HepG2 (cell line): ENCODE data around the gene FMNL1. TPM values are rescaled to one million over a fixed set of nuclear protein-coding genes. Genes with fewer than 3 reads are reported as not detected.

Source experiments
- ATAC-seq: fragments of 200-7000 bp; cut with Tn5 transposase; 3 replicates; pipeline ENCODE4 v1.9.1; 2020; ENCODE audit warnings: mild to moderate bottlenecking, moderate library complexity
- BruUV-seq: library from RNA; stranded (reverse); fragments of 400-500 nt; replicated peaks from 2 replicates; lab custom pipeline; 2021; lab: Mats Ljungman, UMichigan
- CTCF ChIA-PET: fragments of 300-600 bp; formaldehyde crosslinking; extraction: SDS; loops from one replicate; lab custom pipeline; 2021; ENCODE audit warnings: low total read pairs, inconsistent platforms, low intra/inter-chr PET ratio; lab: Yijun Ruan, JAX
- POLR2A ChIA-PET: fragments of 350-600 bp; sonication (Branson Sonifier 250); formaldehyde crosslinking; loops from one replicate; lab custom pipeline; 2020; ENCODE audit warnings: antibody characterized with exemption, inconsistent platforms; lab: Yijun Ruan, JAX
- DNase-seq: peaks from one replicate; pipeline ENCODE4 v3.0.0-alpha.2; 2015; ENCODE audit warnings: low spot score
- FAIRE-seq: peaks from 3 replicates; lab custom pipeline; 2011; peaks lifted over from hg19 to GRCh38; lab: Jason Lieb, UNC
- H2AFZ ChIP-seq: one replicate; pipeline ENCODE4 v1.6.1; 2011; ENCODE audit warnings: low read length, inconsistent platforms
- H3K27ac ChIP-seq: fragments of 300-600 bp; 3 replicates; pipeline ENCODE4 v1.8.0; 2011; ENCODE audit warnings: mixed run types, mild to moderate bottlenecking, mixed read lengths, low read length, inconsistent platforms; ENCODE audit not compliant: insufficient read depth; ENCODE audit errors: extremely low read length
- H3K27me3 ChIP-seq, 2 experiments: fragments of 200-600 bp in 1 of 2; 2 replicates in 1 of 2; 3 replicates in 1 of 2; pipeline versions ENCODE4 v1.6.0 to v1.8.0; 2011; ENCODE audit warnings: low read length in 2 of 2, mild to moderate bottlenecking in 2 of 2, moderate library complexity in 2 of 2, inconsistent platforms in 1 of 2; ENCODE audit not compliant: insufficient read depth in 2 of 2, control insufficient read depth in 1 of 2
- H3K36me3 ChIP-seq, 2 experiments: fragments of 200-600 bp in 1 of 2; replicated peaks in 1 of 2; 2 replicates in 1 of 2; 3 replicates in 1 of 2; pipeline versions ENCODE4 v1.5.1 to v1.8.0; 2011; ENCODE audit warnings: low read length in 2 of 2, inconsistent platforms in 1 of 2; ENCODE audit not compliant: insufficient read depth in 2 of 2, control insufficient read depth in 1 of 2
- H3K4me1 ChIP-seq: 2 replicates; pipeline ENCODE4 v1.5.1; 2012; ENCODE audit warnings: low read length, inconsistent platforms; ENCODE audit not compliant: insufficient read depth
- H3K4me2 ChIP-seq: 2 replicates; pipeline ENCODE4 v1.6.0; 2011; ENCODE audit warnings: low read depth, low read length, inconsistent platforms
- H3K4me3 ChIP-seq, 3 experiments: fragments of 200-600 bp in 1 of 3; sonication (generic), shearing (Covaris generic) in 1 of 3; replicated peaks in 1 of 3; 2 replicates each; pipeline ENCODE4 v1.5.1; 2011 to 2016; ENCODE audit warnings: low read length in 3 of 3, inconsistent platforms in 2 of 3, low read depth in 2 of 3, mild to moderate bottlenecking in 2 of 3, control low read depth in 1 of 3, mixed read lengths in 1 of 3; ENCODE audit not compliant: insufficient read depth in 1 of 3
- H3K79me2 ChIP-seq: one replicate; pipeline ENCODE4 v1.6.1; 2011; ENCODE audit warnings: low read length, inconsistent platforms; ENCODE audit not compliant: insufficient read depth
- H3K9ac ChIP-seq: 2 replicates; pipeline ENCODE4 v1.6.0; 2011; ENCODE audit warnings: mild to moderate bottlenecking, low read depth, low read length, inconsistent platforms; ENCODE audit not compliant: insufficient read depth
- H3K9me3 ChIP-seq: 2 replicates; pipeline ENCODE4 v1.5.1; 2012; ENCODE audit warnings: mild to moderate bottlenecking, low read length
- H4K20me1 ChIP-seq: 2 replicates; pipeline ENCODE4 v1.6.0; 2011; ENCODE audit warnings: inconsistent platforms, mild to moderate bottlenecking, low read length, moderate library complexity; ENCODE audit not compliant: insufficient read depth
- AGO1 ChIP-seq: fragments of 200-400 bp; formaldehyde crosslinking; IDR thresholded peaks from 2 replicates; pipeline ENCODE4 v1.6.1; 2017; ENCODE audit warnings: mild to moderate bottlenecking, low read depth, low read length, moderate library complexity; ENCODE audit not compliant: poor library complexity, severe bottlenecking
- ELF1 ChIP-seq: sonication (generic); formaldehyde crosslinking; IDR thresholded peaks from 2 replicates; pipeline ENCODE4 v1.4.0; 2020; ENCODE audit warnings: missing genetic modification reagents
- HOMEZ ChIP-seq: IDR thresholded peaks from 2 replicates; pipeline ENCODE4 v1.6.1; 2016; ENCODE audit warnings: low read depth
- ZNF687 ChIP-seq: sonication (generic); formaldehyde crosslinking; IDR thresholded peaks from 2 replicates; pipeline ENCODE4 v1.5.1; 2020; ENCODE audit warnings: mild to moderate bottlenecking, missing genetic modification reagents, moderate library complexity
- WGBS: methylation state at CpG from one replicate; pipeline ENCODE4 v1.1.6; 2017; ENCODE audit warnings: low lambda C conversion rate; 5-methylcytosine and 5-hydroxymethylcytosine counted together
- in situ Hi-C: cut with HindIII; loops from 2 replicates; pipeline ENCODE4 v1.10.0; 2017; ENCODE audit warnings: low pct_unique_long_range_greater_than_20kb; ENCODE audit not compliant: extremely low pct_ligation_motif_present
- intact Hi-C: fragments of 100-400 bp; cut with micrococcal nuclease; formaldehyde crosslinking; loops from one replicate; pipeline ENCODE4 v1.10.0; 2022; ENCODE audit not compliant: unreplicated experiment
- polyA plus RNA-seq, 8 experiments: library from polyadenylated mRNA; depleted of rRNA in 3 of 8; stranded (reverse) in 7 of 8; unstranded in 1 of 8; fragments of >200 nt; fragmentation: Illumina TruSeq in 4 of 8; extraction: Trizol in 4 of 8; gene quantifications; 2 replicates each; pipeline versions ENCODE4 v1.2.1 to v1.2.3, GENCODE V29; 2011 to 2016; ENCODE audit warnings: low read depth in 4 of 8, missing spikeins in 1 of 8, mixed read lengths in 1 of 8; ENCODE audit not compliant: insufficient read depth in 1 of 8
- total RNA-seq, 5 experiments: library from RNA; depleted of rRNA; stranded (reverse); fragments of >200 nt; fragmentation: Illumina TruSeq; extraction: Trizol; gene quantifications; 2 replicates each; pipeline ENCODE4 v1.2.3, GENCODE V29; 2016; ENCODE audit warnings: low read depth in 1 of 5
- TF ChIP-seq, protein P1 (sequence below), 2 experiments: fragments of 450-650 bp in 1 of 2; sonication (generic) in 1 of 2; formaldehyde crosslinking; IDR thresholded peaks; 2 replicates each; pipeline versions ENCODE4 v1.5.0 to v1.8.0; 2020 to 2022; ENCODE audit warnings: mild to moderate bottlenecking in 1 of 2, missing genetic modification reagents in 1 of 2

The FMNL1 gene
- total and polyA plus RNA-seq, 2 of the 13 experiments (the other 11 are each of a cell fraction or from before 2014, with no cell fraction given): 0.53 to 0.70 TPM

GRCh38 chr17:45253879-45254278 is 32.2 kb downstream of the FMNL1 start (continued):
- TF ChIP-seq AGO1 (no peak), HOMEZ (CRISPR knock-in tag) (no peak)
- TF ChIP-seq, protein P1, sequence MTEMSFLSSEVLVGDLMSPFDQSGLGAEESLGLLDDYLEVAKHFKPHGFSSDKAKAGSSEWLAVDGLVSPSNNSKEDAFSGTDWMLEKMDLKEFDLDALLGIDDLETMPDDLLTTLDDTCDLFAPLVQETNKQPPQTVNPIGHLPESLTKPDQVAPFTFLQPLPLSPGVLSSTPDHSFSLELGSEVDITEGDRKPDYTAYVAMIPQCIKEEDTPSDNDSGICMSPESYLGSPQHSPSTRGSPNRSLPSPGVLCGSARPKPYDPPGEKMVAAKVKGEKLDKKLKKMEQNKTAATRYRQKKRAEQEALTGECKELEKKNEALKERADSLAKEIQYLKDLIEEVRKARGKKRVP (CRISPR knock-in tag; IDR thresholded peaks at IDR 0.05): no peak

DNA sequence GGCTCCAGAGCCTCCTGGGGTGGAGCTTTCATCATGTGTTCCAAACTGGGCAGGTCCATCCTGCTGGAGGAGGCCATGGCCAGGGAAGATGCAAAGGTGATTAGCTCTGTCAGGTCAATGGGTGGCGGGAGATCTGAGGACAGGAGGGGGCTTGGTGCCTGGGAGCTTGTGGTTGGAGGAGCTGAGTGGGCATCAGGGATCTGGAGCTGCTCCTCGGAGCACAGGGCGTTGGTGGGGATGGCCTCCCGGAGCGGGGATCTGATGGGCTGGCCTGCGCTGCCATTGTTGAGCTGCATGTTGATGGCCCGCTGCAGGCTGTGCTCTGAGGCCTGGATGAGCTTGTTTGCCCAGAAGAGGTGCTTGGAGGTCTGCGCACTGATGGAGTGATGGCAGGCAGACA is 33.7 kb downstream of the FMNL1 start:
- ChIA-PET POLR2A (interaction anchor here (0.6 kb wide), 1 partner anchor 132 kb away, joined by 3 read pairs; no protein-coding TSS in a partner anchor), CTCF (no interaction called here)
- Histone ChIP-seq H3K4me2 (no peak overlapping the region), H2AFZ (no peak overlapping the region), H3K4me1 (no peaks in the 10 kb centered on the region), H3K9me3 (no peaks in the 10 kb centered on the region), H3K36me3 (no peaks in the 10 kb centered on the region), H3K79me2 (no peaks in the 10 kb centered on the region), H3K27ac (no peak overlapping the region), H3K9ac (no peak overlapping the region)
- ATAC-seq (no peak; the same call in 2 of the 3 replicates), DNase-seq (no peak)
- in situ Hi-C loops (no loop called here), intact Hi-C loops (no loop called here)
- TF ChIP-seq ZNF687 (CRISPR knock-in tag) (peak; percentile 8; the same call in 1 of the 2 replicates), ELF1 (CRISPR knock-in tag) (no peak)
- TF ChIP-seq, all 625 proteins: peak for 1
- WGBS: 76% methylated on average over 7 of the region's 8 CpGs
- BruUV-seq: no TSS peak
- Histone ChIP-seq H3K27me3 (peaks cover 0 to 28% of the 10 kb centered on the region in 2 experiments; a peak in 2 of 5 replicates), H3K4me3 (no peak overlapping the region), H4K20me1 (no peaks in the 10 kb centered on the region)
- FAIRE-seq: no peak
